Trophoblast cell (in vitro differentiated cells and primary cell): ENCODE results near the gene AKAP13.

ENCODE experiments used
- DNase-seq, 2 donors: peaks; one replicate each; pipeline ENCODE4 v3.0.0-alpha.2; 2016
- H2AFZ ChIP-seq: 2 replicates; pipeline ENCODE4 v1.6.1; 2013; ENCODE audit warnings: low read length, moderate library complexity, mild to moderate bottlenecking; ENCODE audit not compliant: insufficient read depth, poor library complexity
- H2AK5ac ChIP-seq: 2 replicates; pipeline ENCODE4 v1.6.1; 2013; ENCODE audit warnings: mild to moderate bottlenecking, low read length
- H2BK120ac ChIP-seq: 2 replicates; pipeline ENCODE4 v1.6.1; 2013; ENCODE audit warnings: low read length, mild to moderate bottlenecking, moderate library complexity; ENCODE audit not compliant: insufficient read depth, poor library complexity
- H2BK12ac ChIP-seq: 2 replicates; pipeline ENCODE4 v1.6.1; 2013; ENCODE audit warnings: mild to moderate bottlenecking, low read length, moderate library complexity
- H2BK5ac ChIP-seq: 2 replicates; pipeline ENCODE4 v1.6.1; 2013; ENCODE audit warnings: low read length, low read depth, moderate library complexity, mild to moderate bottlenecking; ENCODE audit not compliant: poor library complexity
- H3K14ac ChIP-seq: 2 replicates; pipeline ENCODE4 v1.6.1; 2013; ENCODE audit warnings: mild to moderate bottlenecking, low read length
- H3K18ac ChIP-seq: 2 replicates; pipeline ENCODE4 v1.6.1; 2013; ENCODE audit warnings: mild to moderate bottlenecking, low read length
- H3K23ac ChIP-seq: 2 replicates; pipeline ENCODE4 v1.6.1; 2013; ENCODE audit warnings: low read length
- H3K27ac ChIP-seq: 2 replicates; pipeline ENCODE4 v1.5.1; 2013; ENCODE audit warnings: low read depth, mild to moderate bottlenecking, inconsistent platforms, low read length, moderate library complexity
- H3K27me3 ChIP-seq: 2 replicates; pipeline ENCODE4 v1.6.1; 2013; ENCODE audit warnings: inconsistent platforms, mild to moderate bottlenecking, low read length, moderate library complexity; ENCODE audit not compliant: insufficient read depth
- H3K36me3 ChIP-seq, 2 experiments: 1 replicate in 1 of 2; 2 replicates in 1 of 2; pipeline ENCODE4 v1.6.1; 2013; ENCODE audit warnings: low read length in 2 of 2, mild to moderate bottlenecking in 2 of 2, moderate library complexity in 1 of 2; ENCODE audit not compliant: insufficient read depth in 2 of 2, control insufficient read depth in 1 of 2
- H3K4ac ChIP-seq: 2 replicates; pipeline ENCODE4 v1.6.1; 2013; ENCODE audit warnings: low read depth, mild to moderate bottlenecking, low read length, moderate library complexity
- H3K4me1 ChIP-seq, 2 experiments: 1 replicate in 1 of 2; 2 replicates in 1 of 2; pipeline ENCODE4 v1.6.1; 2013; ENCODE audit warnings: low read length in 2 of 2, mild to moderate bottlenecking in 2 of 2, moderate library complexity in 1 of 2; ENCODE audit not compliant: insufficient read depth in 2 of 2, control insufficient read depth in 1 of 2
- H3K4me2 ChIP-seq: 2 replicates; pipeline ENCODE4 v1.6.1; 2013; ENCODE audit warnings: inconsistent platforms, mild to moderate bottlenecking, low read length, moderate library complexity
- H3K4me3 ChIP-seq: 2 replicates; pipeline ENCODE4 v1.5.1; 2013; ENCODE audit warnings: mild to moderate bottlenecking, low read depth, low read length, inconsistent platforms
- H3K79me1 ChIP-seq: one replicate; pipeline ENCODE4 v1.6.1; 2013; ENCODE audit warnings: low read length
- H3K79me2 ChIP-seq: 2 replicates; pipeline ENCODE4 v1.6.1; 2013; ENCODE audit warnings: low read length, mild to moderate bottlenecking; ENCODE audit not compliant: control insufficient read depth, insufficient read depth, poor library complexity
- H3K9ac ChIP-seq: 2 replicates; pipeline ENCODE4 v1.6.1; 2013; ENCODE audit warnings: mild to moderate bottlenecking, low read length
- H3K9me3 ChIP-seq: 2 replicates; pipeline ENCODE4 v1.6.1; 2013; ENCODE audit warnings: low read depth, mild to moderate bottlenecking, control low read depth, inconsistent platforms, low read length; ENCODE audit not compliant: insufficient read depth
- H4K12ac ChIP-seq: 2 replicates; pipeline ENCODE4 v1.6.1; 2013; ENCODE audit warnings: low read depth, mild to moderate bottlenecking, low read length, moderate library complexity
- H4K8ac ChIP-seq: 2 replicates; pipeline ENCODE4 v1.6.1; 2013; ENCODE audit warnings: low read depth, mild to moderate bottlenecking, low read length, moderate library complexity
- H4K91ac ChIP-seq: one replicate; pipeline ENCODE4 v1.6.1; 2013; ENCODE audit warnings: low read depth, mild to moderate bottlenecking, low read length, moderate library complexity
- WGBS: extraction: QIAGEN DNeasy Blood & Tissue Kit; methylation state at CpG from one replicate; pipeline ENCODE4 v1.1.7; 2013; ENCODE audit warnings: missing lambda C conversion rate; ENCODE audit not compliant: insufficient read length, insufficient coverage; ENCODE audit errors: extremely low coverage; 5-methylcytosine and 5-hydroxymethylcytosine counted together

Gene AKAP13

DNA sequence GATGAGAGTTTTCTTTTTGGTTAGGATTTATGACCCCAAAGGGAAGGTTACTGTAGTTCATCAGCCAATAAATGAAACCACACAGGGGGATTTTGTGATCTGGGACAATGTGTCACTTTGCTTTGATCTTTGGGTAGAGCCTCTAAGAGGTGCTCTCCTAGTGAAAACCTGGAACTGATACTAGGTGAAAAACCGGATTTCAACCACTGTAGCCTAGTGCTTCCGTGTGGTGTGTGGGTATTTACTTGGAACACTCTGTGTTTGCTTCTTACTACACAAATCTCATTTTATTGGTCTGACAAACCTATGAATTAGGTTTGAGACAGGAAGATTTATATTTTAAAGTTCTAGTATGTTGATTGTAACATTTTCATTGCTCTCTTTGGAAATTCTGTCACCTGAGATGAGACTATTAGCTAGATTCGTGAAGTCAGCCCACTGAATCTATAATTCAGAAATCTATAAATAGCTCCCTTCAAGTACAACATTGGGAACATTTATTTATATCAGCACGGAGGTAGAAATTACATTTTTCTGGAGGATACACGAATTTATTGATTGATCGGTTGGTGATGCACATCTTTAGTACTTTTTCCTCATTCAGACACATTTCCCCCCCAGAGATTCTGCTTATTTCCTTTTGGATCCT, 119.8 kb downstream of the AKAP13 start:
- Histone ChIP-seq H3K4me1 (peaks cover 6 to 13% of the 10 kb centered on the region in 2 experiments), H3K36me3 (no peaks in the 10 kb centered on the region), H3K18ac (no peak overlapping the region), H4K8ac (no peak overlapping the region), H3K14ac (no peak overlapping the region), H3K4me3 (no peak overlapping the region), H3K79me1 (peaks cover 2% of the 10 kb centered on the region), H4K91ac (no peak overlapping the region), H2AFZ (no peak overlapping the region), H3K4me2 (no peak overlapping the region), H3K27ac (no peak overlapping the region), H3K9ac (no peak overlapping the region), H2BK5ac (no peak overlapping the region), H4K12ac (no peak overlapping the region), H2BK120ac (no peak overlapping the region), H3K23ac (no peak overlapping the region), H2BK12ac (no peak overlapping the region), H2AK5ac (no peak overlapping the region), H3K4ac (no peak overlapping the region), H3K9me3 (no peaks in the 10 kb centered on the region), H3K27me3 (no peaks in the 10 kb centered on the region), H3K79me2 (no peaks in the 10 kb centered on the region)
- no peak for DNase-seq
- WGBS: no CpG with 5 or more reads among the region's 6 CpGs

DNA sequence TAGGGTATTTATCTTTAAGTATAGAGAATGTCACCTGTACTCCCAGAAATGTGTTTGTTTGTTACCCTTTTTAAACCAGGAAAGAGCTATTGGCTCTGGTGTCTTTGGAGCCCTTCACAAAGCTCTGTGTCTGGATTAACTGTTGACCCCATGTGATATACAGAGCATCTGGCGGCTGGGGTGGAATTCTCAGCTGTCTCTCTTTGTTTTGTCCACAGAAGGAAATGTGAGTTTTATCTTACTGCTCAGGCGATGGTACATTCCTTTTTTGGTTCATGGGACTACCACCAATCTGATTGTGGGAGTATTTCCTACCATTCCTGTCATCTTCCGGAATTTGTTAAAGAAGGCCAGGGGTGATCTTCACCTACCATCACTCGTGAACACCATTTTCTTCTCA, 120.3 kb downstream of the AKAP13 start:
- Histone ChIP-seq H3K14ac (no peak overlapping the region), H2BK5ac (no peak overlapping the region), H3K27me3 (no peaks in the 10 kb centered on the region), H3K36me3 (no peaks in the 10 kb centered on the region), H3K23ac (no peak overlapping the region), H3K18ac (no peak overlapping the region), H3K9ac (no peak overlapping the region), H2AK5ac (no peak overlapping the region), H4K12ac (no peak overlapping the region), H4K91ac (no peak overlapping the region), H2BK12ac (no peak overlapping the region), H3K79me1 (peaks cover 2% of the 10 kb centered on the region), H3K4me1 (peaks cover 6 to 13% of the 10 kb centered on the region in 2 experiments), H3K79me2 (no peaks in the 10 kb centered on the region), H3K9me3 (no peaks in the 10 kb centered on the region), H4K8ac (no peak overlapping the region), H3K4me2 (no peak overlapping the region), H3K27ac (no peak overlapping the region), H3K4me3 (no peak overlapping the region), H3K4ac (no peak overlapping the region), H2BK120ac (no peak overlapping the region), H2AFZ (no peak overlapping the region)
- no peak for DNase-seq
- no CpG with 5 or more reads among the region's 4 CpGs for WGBS

DNA sequence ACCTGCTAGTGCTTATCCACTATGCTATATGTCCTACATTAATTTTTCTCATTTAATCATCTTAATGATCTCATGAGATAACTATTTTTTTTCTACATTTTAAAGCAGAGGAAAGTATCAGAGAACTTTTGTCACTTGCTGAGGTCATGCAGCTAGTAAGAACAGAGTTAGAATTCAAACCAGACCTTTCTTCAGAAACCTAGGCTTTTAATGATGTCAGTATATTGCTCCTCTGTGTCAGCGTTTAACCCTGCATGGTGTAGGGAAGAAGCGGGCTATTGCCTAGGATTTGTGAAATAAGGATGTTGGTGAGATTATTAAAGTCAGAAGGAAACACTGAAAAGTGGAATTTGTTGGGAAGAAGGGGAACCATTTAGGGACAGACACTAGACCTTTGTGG, 121.2 kb downstream of the AKAP13 start:
- Histone ChIP-seq H2AK5ac (no peak overlapping the region), H3K27me3 (no peaks in the 10 kb centered on the region), H3K18ac (no peak overlapping the region), H3K23ac (no peak overlapping the region), H3K36me3 (no peaks in the 10 kb centered on the region), H3K79me2 (no peaks in the 10 kb centered on the region), H3K9ac (no peak overlapping the region), H3K14ac (no peak overlapping the region), H3K9me3 (no peaks in the 10 kb centered on the region), H3K4ac (no peak overlapping the region), H4K91ac (no peak overlapping the region), H3K4me1 (peaks cover 6 to 9% of the 10 kb centered on the region in 2 experiments), H3K79me1 (peaks cover 2% of the 10 kb centered on the region), H4K12ac (no peak overlapping the region), H3K27ac (no peak overlapping the region), H4K8ac (no peak overlapping the region), H3K4me3 (no peak overlapping the region), H2AFZ (no peak overlapping the region), H2BK120ac (no peak overlapping the region), H2BK5ac (no peak overlapping the region), H3K4me2 (no peak overlapping the region), H2BK12ac (no peak overlapping the region)
- DNase-seq: no peak
- WGBS: no CpG with 5 or more reads among the region's 2 CpGs

DNA sequence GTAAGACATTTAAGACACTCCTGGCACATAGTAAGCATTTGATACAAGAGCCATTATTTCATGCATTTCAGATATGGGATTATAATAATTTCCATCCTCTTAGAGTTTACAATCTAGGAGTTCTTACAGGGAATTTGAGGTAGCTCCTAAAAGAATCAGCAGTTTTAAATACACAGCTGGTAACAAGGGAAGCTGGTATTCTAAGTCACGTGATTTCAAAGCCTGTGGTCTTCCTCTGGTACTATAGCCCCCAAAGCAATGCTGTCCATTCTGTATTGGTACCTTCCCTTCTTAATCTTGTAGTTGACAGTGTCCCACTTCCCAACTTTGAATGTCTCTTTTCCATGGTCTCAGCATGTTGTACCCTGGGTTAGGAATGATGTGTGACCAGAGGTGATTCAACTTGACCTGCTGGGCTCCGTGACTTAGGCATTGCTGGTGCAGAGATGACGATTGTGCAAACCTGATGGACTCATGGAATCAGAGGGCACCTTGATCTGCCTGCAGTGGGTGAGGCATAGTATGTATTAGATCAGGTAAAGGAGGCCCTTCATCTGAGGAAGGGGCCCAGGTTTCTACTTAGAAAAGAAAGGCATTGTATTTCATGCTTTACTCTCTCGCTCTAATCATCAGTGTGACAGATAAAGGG, 122.9 kb downstream of the AKAP13 start:
- H4K91ac ChIP-seq: no peak overlapping the region
- no peak overlapping the region for H2AK5ac ChIP-seq
- H3K4me3 ChIP-seq: no peak overlapping the region
- no CpG with 5 or more reads among the region's 4 CpGs for WGBS
- no peak overlapping the region for H2BK12ac ChIP-seq
- H3K4me2 ChIP-seq: no peak overlapping the region
- no peak overlapping the region for H3K18ac ChIP-seq
- no peaks in the 10 kb centered on the region for H3K79me2 ChIP-seq
- H3K23ac ChIP-seq: no peak overlapping the region
- peaks cover 2% of the 10 kb centered on the region for H3K79me1 ChIP-seq
- H3K27me3 ChIP-seq: no peaks in the 10 kb centered on the region
- H2BK120ac ChIP-seq: no peak overlapping the region
- H2AFZ ChIP-seq: no peak overlapping the region
- H4K12ac ChIP-seq: no peak overlapping the region
- no peaks in the 10 kb centered on the region for H3K36me3 ChIP-seq
- H3K4me1 ChIP-seq: peaks cover 0 to 4% of the 10 kb centered on the region in 2 experiments
- no peak overlapping the region for H4K8ac ChIP-seq
- no peak overlapping the region for H3K9ac ChIP-seq
- H3K27ac ChIP-seq: no peak overlapping the region
- DNase-seq: peak in 1 of 2 donors; percentile 40
- no peak overlapping the region for H2BK5ac ChIP-seq
- no peak overlapping the region for H3K4ac ChIP-seq
- no peak overlapping the region for H3K14ac ChIP-seq
- no peaks in the 10 kb centered on the region for H3K9me3 ChIP-seq
